ENCODE results near the gene C14orf132.

GRCh38 chr14:96055065-96055752 lies 16.0 kb downstream of the C14orf132 start:
- TF ChIP-seq CEBPB (tag; IDR thresholded peaks at IDR 0.05) (no peak), POLR2A (conservative IDR thresholded peaks at IDR 0.05) (no peak), CHD4 (IDR thresholded peaks at IDR 0.05; ENCODE audit: insufficient read depth, insufficient replicate concordance, low read depth, low read length, poor library complexity, severe bottlenecking) (no peak), ZNF282 (CRISPR knock-in tag; IDR thresholded peaks at IDR 0.05) (no peak), DEAF1 (CRISPR knock-in tag; IDR thresholded peaks at IDR 0.05) (no peak), NONO (IDR thresholded peaks at IDR 0.05; ENCODE audit: low read depth in 2 of 2, low read length in 1 of 2) (no peak), CTCF (IDR thresholded peaks at IDR 0.05 in 2 of 3, conservative IDR thresholded peaks at IDR 0.05 in 1 of 3; ENCODE audit: insufficient read depth in 2 of 3, low read depth in 1 of 3, low read length in 3 of 3) (no peak), MAFF (IDR thresholded peaks at IDR 0.05; ENCODE audit: low read length) (no peak), DIDO1 (tag; IDR thresholded peaks at IDR 0.05; ENCODE audit: low read depth) (no peak), ZBTB11 (CRISPR knock-in tag; IDR thresholded peaks at IDR 0.05) (no peak), U2AF1 (optimal IDR thresholded peaks at IDR 0.05; ENCODE audit: low read depth, low read length) (no peak), YY1 (IDR thresholded peaks at IDR 0.05; ENCODE audit: borderline replicate concordance in 1 of 3, control insufficient read depth in 1 of 3, extremely low read depth in 1 of 3, insufficient read depth in 3 of 3, insufficient read length in 1 of 3, insufficient replicate concordance in 2 of 3, low read depth in 1 of 3, low read length in 2 of 3) (no peak), SIN3B (IDR thresholded peaks at IDR 0.05; ENCODE audit: low read depth) (no peak)
- TF ChIP-seq, protein P1, sequence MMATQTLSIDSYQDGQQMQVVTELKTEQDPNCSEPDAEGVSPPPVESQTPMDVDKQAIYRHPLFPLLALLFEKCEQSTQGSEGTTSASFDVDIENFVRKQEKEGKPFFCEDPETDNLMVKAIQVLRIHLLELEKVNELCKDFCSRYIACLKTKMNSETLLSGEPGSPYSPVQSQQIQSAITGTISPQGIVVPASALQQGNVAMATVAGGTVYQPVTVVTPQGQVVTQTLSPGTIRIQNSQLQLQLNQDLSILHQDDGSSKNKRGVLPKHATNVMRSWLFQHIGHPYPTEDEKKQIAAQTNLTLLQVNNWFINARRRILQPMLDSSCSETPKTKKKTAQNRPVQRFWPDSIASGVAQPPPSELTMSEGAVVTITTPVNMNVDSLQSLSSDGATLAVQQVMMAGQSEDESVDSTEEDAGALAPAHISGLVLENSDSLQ (IDR thresholded peaks at IDR 0.05): no peak
